Transverse colon (tissue), 4 donors: ENCODE measurements around the gene PEAR1.

Source experiments
- CTCF ChIP-seq, 5 experiments: fragments of 200-600 bp in 3 of 5; fragments of 450-650 bp in 2 of 5; sonication (generic) in 3 of 5; IDR thresholded peaks; 1 replicate in 2 of 5; 2 replicates in 3 of 5; pipeline ENCODE4 v1.5.1; 2016 to 2017; ENCODE audit warnings: antibody characterized with exemption in 5 of 5, inconsistent platforms in 3 of 5, mild to moderate bottlenecking in 2 of 5, moderate library complexity in 1 of 5
- EP300 ChIP-seq: sonication (generic); formaldehyde crosslinking; IDR thresholded peaks from one replicate; pipeline ENCODE4 v1.6.1; 2017; ENCODE audit warnings: antibody characterized with exemption, low read depth
- POLR2A ChIP-seq: fragments of 450-650 bp; IDR thresholded peaks from one replicate; pipeline ENCODE4 v1.6.1; 2016; ENCODE audit warnings: antibody characterized with exemption, mild to moderate bottlenecking, moderate library complexity
- POLR2AphosphoS5 ChIP-seq, 3 donors: sonication (generic); formaldehyde crosslinking; IDR thresholded peaks; one replicate each; pipeline ENCODE4 v1.6.1; 2016; ENCODE audit warnings: antibody characterized with exemption in 3 of 3

GRCh38 chr1:156931974-156932710 is 38.6 kb downstream of the PEAR1 start:
- TF ChIP-seq CTCF (IDR thresholded peaks at IDR 0.05) (no peak), POLR2AphosphoS5 (IDR thresholded peaks at IDR 0.05) (no peak), POLR2A (no peak), EP300 (no peak)
